GM18867 (cell line): ENCODE measurements around the gene ALCAM.
"Not testable (repeated sequence)": the region's sequence is repeated elsewhere in the genome, so short reads cannot be mapped to it uniquely, and the experiment has no call there.

ENCODE experiments used
- ATAC-seq: cut with Tn5 transposase; IDR thresholded peaks from one replicate; pipeline ENCODE4 v1.9.1; 2021; ENCODE audit warnings: mild to moderate bottlenecking, moderate library complexity; ENCODE audit not compliant: unreplicated experiment

The ALCAM gene

GRCh38 chr3:105385819-105386508 is 19.3 kb downstream of the ALCAM start:
- peak; percentile 74 for ATAC-seq

- no peak for ATAC-seq
Measured at GRCh38 chr3:105387122-105387751, 20.5 kb downstream of the ALCAM start.

GRCh38 chr3:105388176-105388575 is 21.5 kb downstream of the ALCAM start:
- no peak for ATAC-seq

GRCh38 chr3:105389759-105390158 is 23.1 kb downstream of the ALCAM start:
- not testable (repeated sequence) for ATAC-seq

- not testable (repeated sequence) for ATAC-seq
Measured at GRCh38 chr3:105392598-105392997, 25.9 kb downstream of the ALCAM start.

GRCh38 chr3:105394177-105394576 is 27.5 kb downstream of the ALCAM start:
- no peak for ATAC-seq

GRCh38 chr3:105397974-105398373 is 31.3 kb downstream of the ALCAM start:
- peak; percentile 88 for ATAC-seq

- no peak for ATAC-seq
Measured at GRCh38 chr3:105398437-105398836, 31.7 kb downstream of the ALCAM start.

- ATAC-seq, result no peak
Measured at GRCh38 chr3:105399062-105399461, 32.4 kb downstream of the ALCAM start.

- ATAC-seq, result no peak
Measured at GRCh38 chr3:105399611-105400010, 32.9 kb downstream of the ALCAM start.

- ATAC-seq, result no peak
Measured at GRCh38 chr3:105401254-105401653, 34.5 kb downstream of the ALCAM start.

GRCh38 chr3:105401691-105402149 is 35.0 kb downstream of the ALCAM start:
- no peak for ATAC-seq

GRCh38 chr3:105402287-105402801 is 35.6 kb downstream of the ALCAM start:
- ATAC-seq, result no peak

GRCh38 chr3:105403034-105403433 is 36.3 kb downstream of the ALCAM start:
- ATAC-seq, result not testable (repeated sequence)

- ATAC-seq, result no peak
Measured at GRCh38 chr3:105406268-105406667, 39.6 kb downstream of the ALCAM start.

- ATAC-seq, result no peak
Measured at GRCh38 chr3:105409364-105409763, 42.7 kb downstream of the ALCAM start.

GRCh38 chr3:105413343-105413887 is 46.7 kb downstream of the ALCAM start:
- ATAC-seq, result no peak

GRCh38 chr3:105414841-105415240 is 48.1 kb downstream of the ALCAM start:
- no peak for ATAC-seq

GRCh38 chr3:105415951-105416350 is 49.2 kb downstream of the ALCAM start:
- no peak for ATAC-seq

- ATAC-seq, result no peak
Measured at GRCh38 chr3:105417525-105418289, 51.0 kb downstream of the ALCAM start.

GRCh38 chr3:105422645-105423044 is 55.9 kb downstream of the ALCAM start:
- ATAC-seq, result no peak
